Measurements from ENCODE around the gene MORN3. TPM values are rescaled to one million over a fixed set of nuclear protein-coding genes. Genes with fewer than 3 reads are reported as not detected.
"Not testable (repeated sequence)": the region's sequence is repeated elsewhere in the genome, so short reads cannot be mapped to it uniquely, and the experiment has no call there.

The MORN3 gene
- total RNA-seq, result 0.59 TPM

GRCh38 chr12:121669521-121669900 is at the start of gene MORN3:
MORN3 (minus strand) TSS chr12:121669654; CDS start chr12:121669483, 171 bp downstream.
- no peak for DNase-seq

- DNase-seq, result no peak
These were observed 49.3 kb upstream of the MORN3 start for GRCh38 chr12:121718653-121719239.

GRCh38 chr12:121717041-121717699 is 47.7 kb upstream of the MORN3 start:
- no peak for DNase-seq

- no peak for DNase-seq
These were observed 46.5 kb upstream of the MORN3 start for GRCh38 chr12:121715862-121716435.

GRCh38 chr12:121715055-121715454 is 45.6 kb upstream of the MORN3 start:
- DNase-seq, result not testable (repeated sequence)

- no peak for DNase-seq
These were observed 44.3 kb upstream of the MORN3 start for GRCh38 chr12:121713793-121714192.

- no peak for DNase-seq
These were observed 43.9 kb upstream of the MORN3 start for GRCh38 chr12:121713257-121713777.

- peak; percentile 51 for DNase-seq
These were observed 43.2 kb upstream of the MORN3 start, which contains the start of gene TMEM120B for GRCh38 chr12:121712461-121713256. TMEM120B (plus strand) TSS chr12:121712752; CDS start chr12:121712896, 144 bp downstream.

GRCh38 chr12:121712190-121712460 is 42.7 kb upstream of the MORN3 start:
- DNase-seq, result peak; percentile 82

GRCh38 chr12:121711361-121712189 is 42.1 kb upstream of the MORN3 start:
- no peak for DNase-seq

GRCh38 chr12:121709478-121709961 is 40.1 kb upstream of the MORN3 start:
- no peak for DNase-seq

GRCh38 chr12:121709064-121709424 is 39.6 kb upstream of the MORN3 start:
- not testable (repeated sequence) for DNase-seq

- DNase-seq, result no peak
These were observed 39.0 kb upstream of the MORN3 start for GRCh38 chr12:121708313-121709063.

GRCh38 chr12:121705514-121705913 is 36.1 kb upstream of the MORN3 start:
- no peak for DNase-seq

- DNase-seq, result no peak
These were observed 33.5 kb upstream of the MORN3 start for GRCh38 chr12:121702944-121703343.

GRCh38 chr12:121701667-121702277 is 32.3 kb upstream of the MORN3 start:
- no peak for DNase-seq

GRCh38 chr12:121697861-121698260 is 28.4 kb upstream of the MORN3 start:
- DNase-seq, result not testable (repeated sequence)

- peak; percentile 23 for DNase-seq
These were observed 27.7 kb upstream of the MORN3 start for GRCh38 chr12:121697093-121697698.

- DNase-seq, result no peak
These were observed 23.8 kb upstream of the MORN3 start for GRCh38 chr12:121693155-121693687.

GRCh38 chr12:121692744-121693143 is 23.3 kb upstream of the MORN3 start:
- not testable (repeated sequence) for DNase-seq

Measured in skin of body (tissue), 2 donors.